NCI-H1436 treated with DMSO at 0.1 percent for 48 hours (cell line): ENCODE measurements around the gene COL8A1.

ENCODE experiments used
- DNase-seq: peaks from one replicate; lab custom pipeline; 2025; lab: John Stamatoyannopoulos, UW

The COL8A1 gene

DNA sequence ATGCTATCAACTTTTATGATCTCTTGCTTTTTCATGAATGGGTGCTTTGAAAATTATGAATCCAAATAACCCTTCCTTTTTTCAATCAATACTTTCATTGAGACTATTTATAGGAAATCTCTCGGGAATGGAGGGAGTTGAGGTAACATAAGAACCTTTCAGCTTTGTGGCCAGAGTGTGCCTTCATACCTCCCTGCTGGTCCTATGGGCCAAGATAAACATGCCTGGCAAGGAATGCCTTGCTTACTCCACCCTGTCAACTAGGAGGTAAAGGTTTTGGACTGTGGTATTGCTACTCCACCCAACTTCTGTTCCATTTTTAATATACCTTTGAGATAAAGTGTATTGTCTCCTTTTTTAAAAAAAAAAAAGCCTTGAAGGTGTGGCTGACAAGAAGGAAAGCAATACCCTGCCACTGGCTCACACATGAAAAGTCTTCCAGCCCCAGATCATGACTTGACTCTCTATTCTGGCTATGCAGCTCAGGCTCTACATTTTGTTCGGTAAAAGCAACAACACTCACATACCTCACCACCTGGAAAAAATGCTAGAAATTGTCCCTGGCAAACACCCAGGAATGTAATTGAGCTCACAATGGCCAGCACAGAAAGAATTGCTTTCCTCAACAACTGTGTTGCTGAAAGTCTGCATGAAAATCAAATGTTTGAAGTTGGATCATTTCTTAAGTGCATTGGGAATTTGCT is 35.8 kb downstream of the COL8A1 start:
- DNase-seq = no peak

GRCh38 chr3:99678023-99678422 is 39.6 kb downstream of the COL8A1 start:
- DNase-seq = no peak

DNA sequence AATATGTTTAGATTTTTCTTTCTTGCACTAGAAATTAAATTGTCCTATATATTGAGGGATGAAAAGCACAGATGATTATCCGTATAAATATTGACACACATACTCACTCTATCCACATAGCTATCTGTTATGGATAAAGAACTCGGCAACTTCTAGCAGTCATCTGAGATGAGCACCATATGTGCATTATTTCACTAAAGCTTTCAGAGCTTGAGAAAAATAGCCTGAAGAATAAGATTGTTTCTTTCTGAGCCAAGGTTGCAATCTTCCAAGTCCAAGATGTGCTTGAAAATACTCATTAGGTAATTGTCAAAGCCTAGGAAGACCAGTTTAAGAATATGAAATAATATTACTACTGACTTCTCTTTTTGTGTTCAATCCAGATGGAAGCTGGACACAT is 40.5 kb downstream of the COL8A1 start:
- no peak for DNase-seq

DNA sequence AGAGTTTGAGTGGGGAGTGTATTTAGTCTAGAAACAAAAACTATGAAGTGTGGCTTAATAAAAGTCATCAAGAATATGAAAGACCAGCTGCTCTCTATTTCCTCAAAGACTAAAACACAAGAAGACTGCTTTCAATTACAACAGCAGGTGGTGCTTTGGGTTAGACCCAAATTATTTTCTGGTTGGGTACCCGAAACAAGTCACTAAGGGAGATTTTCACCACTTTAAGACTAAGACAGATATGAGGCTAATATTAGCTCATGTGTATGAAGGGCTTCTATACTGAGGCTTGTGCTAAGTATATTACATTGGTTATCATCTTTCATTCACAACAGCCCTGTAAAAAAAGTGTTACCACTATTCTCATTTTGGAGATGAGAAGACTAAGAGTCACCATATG is 43.1 kb downstream of the COL8A1 start:
- DNase-seq = no peak

GRCh38 chr3:99681976-99682375 is 43.6 kb downstream of the COL8A1 start:
- DNase-seq = no peak

- no peak for DNase-seq
Observed at GRCh38 chr3:99683465-99683864, 45.1 kb downstream of the COL8A1 start.

DNA sequence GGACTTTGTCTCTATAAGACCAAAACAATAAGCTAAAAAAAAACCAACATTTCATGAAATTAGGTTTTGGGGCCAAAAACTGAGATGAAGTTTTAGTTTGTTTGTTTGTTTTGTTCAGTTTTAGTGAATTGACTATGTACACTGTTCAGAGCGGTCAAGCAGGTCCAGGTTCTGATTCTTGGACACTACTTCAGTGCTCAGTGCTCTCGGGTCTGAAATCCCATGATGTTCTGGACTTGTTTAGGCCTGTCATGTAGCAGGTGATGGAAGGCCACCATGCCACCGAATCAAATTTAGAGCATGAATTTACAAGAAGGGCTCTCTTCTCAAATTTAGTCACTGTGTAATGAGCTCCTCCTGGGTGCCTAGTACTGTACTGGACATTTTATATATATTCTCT is 45.5 kb downstream of the COL8A1 start:
- no peak for DNase-seq

DNA sequence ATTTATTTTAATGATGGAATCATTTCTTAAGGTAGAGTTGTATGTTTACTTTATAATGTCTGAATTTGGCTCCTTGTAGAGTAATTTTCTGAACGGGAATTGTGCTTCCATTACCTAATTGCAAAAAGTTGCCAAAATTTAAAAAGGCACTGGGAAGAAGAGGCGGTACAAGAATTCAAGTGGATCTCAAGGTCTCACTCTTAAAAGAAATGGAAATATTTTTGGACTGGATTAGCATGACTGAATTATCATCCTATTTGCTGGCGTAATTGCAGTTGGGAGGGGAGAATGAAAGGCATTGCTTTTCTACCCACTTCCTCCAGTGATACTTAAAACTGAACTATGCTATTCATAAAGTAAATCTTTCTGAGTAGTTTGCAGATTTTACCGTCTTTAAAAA is 46.2 kb downstream of the COL8A1 start:
- DNase-seq = no peak

- no peak for DNase-seq
Observed at GRCh38 chr3:99686469-99686868, 48.1 kb downstream of the COL8A1 start.

GRCh38 chr3:99686955-99687612 is 48.7 kb downstream of the COL8A1 start:
- no peak for DNase-seq

GRCh38 chr3:99690761-99691369 is 52.5 kb downstream of the COL8A1 start:
- DNase-seq = no peak

DNA sequence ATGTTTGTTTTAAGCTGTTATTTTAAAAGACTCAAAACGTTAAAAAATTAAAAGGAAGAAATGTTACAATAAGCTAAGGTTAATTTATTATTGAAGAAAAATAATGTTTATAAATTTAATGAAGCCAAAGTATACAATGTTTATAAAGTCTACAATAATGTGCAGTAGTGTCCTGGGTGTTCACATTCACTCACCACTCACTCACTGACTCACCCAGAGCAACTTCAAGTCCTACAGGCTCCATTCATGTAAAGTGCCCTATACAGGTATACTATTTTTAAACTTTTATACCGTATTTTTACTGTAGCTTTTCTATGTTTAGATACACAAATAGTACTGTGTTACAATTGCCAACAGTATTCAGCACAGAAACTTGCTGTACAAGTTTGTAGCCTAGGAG is 55.2 kb downstream of the COL8A1 start:
- DNase-seq = no peak

GRCh38 chr3:99696497-99696896 is 58.1 kb downstream of the COL8A1 start:
- no peak for DNase-seq

- DNase-seq = no peak
Observed at GRCh38 chr3:99697250-99697649, 58.9 kb downstream of the COL8A1 start.

DNA sequence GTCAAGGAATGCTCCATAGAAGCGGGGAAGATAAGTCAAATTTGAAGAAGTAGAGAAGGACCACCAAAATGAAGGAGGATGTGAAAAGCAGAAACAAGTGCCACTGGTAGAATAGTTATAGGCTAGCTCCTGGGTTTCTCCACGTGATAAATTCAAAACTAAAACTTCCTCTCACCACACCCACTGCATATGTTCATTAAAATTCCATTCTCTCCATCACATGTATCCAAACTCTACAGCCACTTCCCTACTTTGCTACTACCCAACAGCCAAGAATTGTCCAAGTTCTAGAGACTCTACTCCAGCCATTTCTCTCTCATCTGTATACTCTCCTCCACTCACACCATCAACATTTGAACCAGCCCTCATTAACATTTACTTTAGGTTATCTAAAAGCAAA is 60.5 kb downstream of the COL8A1 start:
- no peak for DNase-seq

DNA sequence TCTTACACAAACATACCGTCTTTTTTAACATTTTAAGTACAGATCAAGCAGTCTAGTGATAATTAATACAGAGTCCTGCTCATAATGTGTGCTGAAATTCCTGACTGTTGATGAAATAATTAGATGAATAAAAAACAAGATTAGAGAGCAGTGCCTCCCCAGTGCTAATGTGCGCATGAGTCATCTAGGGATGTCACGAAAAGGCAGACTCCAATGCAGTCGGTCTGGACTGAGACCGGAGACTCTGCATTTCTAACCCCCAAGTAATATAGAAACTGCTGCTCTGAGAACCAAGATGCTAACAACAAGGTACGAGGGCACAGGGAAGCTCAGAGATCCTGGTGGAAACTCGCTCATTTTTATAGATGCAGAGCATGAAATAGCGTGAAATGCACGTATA is 61.4 kb downstream of the COL8A1 start:
- DNase-seq = no peak

- no peak for DNase-seq
Observed at GRCh38 chr3:99700631-99701268, 62.4 kb downstream of the COL8A1 start.

DNA sequence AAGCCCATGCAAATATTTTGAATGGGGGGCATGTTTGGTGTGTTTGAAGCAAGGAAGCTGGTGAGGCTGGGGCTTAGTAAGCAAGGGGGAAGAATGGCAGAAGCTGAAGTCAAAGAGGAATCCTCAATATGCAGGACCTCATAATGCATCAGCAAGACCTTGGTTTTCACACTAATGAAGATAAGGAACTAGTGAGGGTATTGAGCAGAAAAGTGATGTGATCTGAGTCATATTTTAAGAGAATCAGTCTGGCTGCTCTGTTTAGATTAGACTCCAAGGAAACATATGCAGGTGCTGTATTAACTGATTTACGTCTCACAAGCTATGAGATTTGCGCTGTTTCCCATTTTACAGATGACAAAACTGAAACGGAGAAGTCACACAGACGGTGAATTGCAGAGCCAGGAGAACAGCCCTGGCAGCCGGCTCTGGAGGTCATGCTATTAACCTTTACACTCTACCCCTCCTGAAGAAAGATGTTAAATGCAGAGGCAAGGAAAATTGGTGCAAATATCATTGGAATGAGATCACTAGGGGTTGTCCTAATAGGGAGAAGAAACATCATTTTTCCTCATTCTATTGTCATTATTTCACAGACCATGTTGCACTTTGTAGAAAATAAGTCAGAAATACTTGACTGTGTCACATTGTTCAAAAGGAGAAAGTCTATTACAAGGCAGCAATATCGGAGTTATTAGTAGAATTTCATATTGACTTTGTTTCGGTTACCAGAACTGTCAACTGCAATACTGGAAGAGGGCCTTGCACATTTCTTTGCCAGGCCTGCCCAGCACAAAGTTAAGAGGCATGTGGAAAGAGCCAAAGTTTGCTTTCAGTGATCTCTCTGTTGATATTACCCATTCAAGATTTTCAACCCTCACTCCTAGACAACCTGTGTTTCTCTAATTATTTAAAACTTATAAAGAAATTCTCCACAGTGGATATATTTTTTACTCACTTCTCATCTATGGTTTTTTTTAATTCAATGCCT is 64.9 kb downstream of the COL8A1 start:
- DNase-seq = no peak

GRCh38 chr3:99704417-99704816 is 66.0 kb downstream of the COL8A1 start:
- DNase-seq = no peak

GRCh38 chr3:99706410-99706809 is 68.0 kb downstream of the COL8A1 start:
- no peak for DNase-seq

- no peak for DNase-seq
Observed at GRCh38 chr3:99708207-99708745, 69.9 kb downstream of the COL8A1 start.

DNA sequence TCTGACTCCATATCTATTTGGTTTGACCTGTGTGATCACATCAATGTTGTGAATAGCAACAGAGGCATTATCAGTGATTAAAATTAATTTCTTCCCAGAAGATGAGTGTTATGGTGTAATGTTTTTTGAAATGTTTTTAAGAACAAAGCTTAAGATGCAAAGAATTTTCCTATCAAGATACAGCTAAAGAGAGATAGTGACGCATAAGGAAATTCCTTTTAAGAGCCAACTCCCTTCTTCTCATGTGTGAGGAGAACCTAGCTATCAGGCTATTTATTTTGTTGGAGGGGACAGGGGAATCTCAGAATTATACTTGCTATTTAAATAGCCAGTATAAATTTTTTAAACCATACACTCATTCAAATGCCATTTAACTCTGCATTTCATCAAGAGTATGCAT is 71.3 kb downstream of the COL8A1 start:
- no peak for DNase-seq
